Measurements from ENCODE around the gene ETV2. TPM values are rescaled to one million over a fixed set of nuclear protein-coding genes. Genes with fewer than 3 reads are reported as not detected.

Gene ETV2
- total RNA-seq, 1 donor from 2014 or later = not detected

DNA sequence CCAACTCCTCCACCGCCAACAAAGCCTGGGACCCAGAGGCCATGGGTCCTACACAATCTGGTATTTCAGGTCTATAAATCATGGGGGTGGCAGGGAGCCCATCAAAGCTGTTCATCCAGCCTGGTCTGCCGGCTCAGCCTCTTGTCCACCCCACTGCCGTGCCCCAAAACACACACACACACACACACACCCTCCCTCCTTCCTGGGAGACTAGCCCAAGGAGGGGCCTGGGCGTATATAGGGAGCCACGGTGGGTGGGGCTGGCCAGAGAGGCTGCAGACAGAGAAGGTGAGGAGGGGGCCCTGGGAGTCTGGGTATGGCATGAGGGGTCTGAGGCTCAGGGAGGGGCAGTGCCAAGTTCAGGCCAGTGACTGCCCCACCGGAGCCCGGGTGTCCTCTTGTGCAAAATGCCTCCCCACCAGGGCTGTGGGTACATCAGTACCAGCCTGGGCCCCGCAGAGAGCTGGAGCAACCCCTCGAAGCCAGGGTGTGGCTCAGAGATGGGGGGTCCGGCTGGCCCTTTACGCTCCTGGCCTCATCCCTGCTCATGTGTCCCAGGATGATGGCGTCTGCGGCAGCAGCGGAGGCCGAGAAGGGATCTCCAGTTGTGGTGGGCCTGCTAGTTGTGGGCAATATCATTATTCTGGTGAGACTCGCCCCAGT, 24.8 kb downstream of the ETV2 start, which contains the start of gene UPK1A:
Gene UPK1A (plus strand): TSS at position 267 of the 663 bp plus-strand sequence. CDS start 296 bp downstream, at position 563.
- Mint-ChIP-seq H3K27ac (no peak within 1 kb of the TSS), H3K4me3 (no peak within 1 kb of the TSS), H3K36me3 (ENCODE audit: low read depth) (no peaks in the 10 kb centered on the region), H3K27me3 (peaks cover 15% of the 10 kb centered on the region), H3K9me3 (no peaks in the 10 kb centered on the region), H3K4me1 (no peaks in the 10 kb centered on the region)
- TF ChIP-seq, protein P1, sequence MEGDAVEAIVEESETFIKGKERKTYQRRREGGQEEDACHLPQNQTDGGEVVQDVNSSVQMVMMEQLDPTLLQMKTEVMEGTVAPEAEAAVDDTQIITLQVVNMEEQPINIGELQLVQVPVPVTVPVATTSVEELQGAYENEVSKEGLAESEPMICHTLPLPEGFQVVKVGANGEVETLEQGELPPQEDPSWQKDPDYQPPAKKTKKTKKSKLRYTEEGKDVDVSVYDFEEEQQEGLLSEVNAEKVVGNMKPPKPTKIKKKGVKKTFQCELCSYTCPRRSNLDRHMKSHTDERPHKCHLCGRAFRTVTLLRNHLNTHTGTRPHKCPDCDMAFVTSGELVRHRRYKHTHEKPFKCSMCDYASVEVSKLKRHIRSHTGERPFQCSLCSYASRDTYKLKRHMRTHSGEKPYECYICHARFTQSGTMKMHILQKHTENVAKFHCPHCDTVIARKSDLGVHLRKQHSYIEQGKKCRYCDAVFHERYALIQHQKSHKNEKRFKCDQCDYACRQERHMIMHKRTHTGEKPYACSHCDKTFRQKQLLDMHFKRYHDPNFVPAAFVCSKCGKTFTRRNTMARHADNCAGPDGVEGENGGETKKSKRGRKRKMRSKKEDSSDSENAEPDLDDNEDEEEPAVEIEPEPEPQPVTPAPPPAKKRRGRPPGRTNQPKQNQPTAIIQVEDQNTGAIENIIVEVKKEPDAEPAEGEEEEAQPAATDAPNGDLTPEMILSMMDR (IDR thresholded peaks at IDR 0.05) = no peak
- POLR2A ChIA-PET = no interaction called here
- intact Hi-C loops (cut with micrococcal nuclease) = no loop called here
- ATAC-seq (ENCODE audit: low read depth) (no peak), DNase-seq (no peak)
- CTCF ChIA-PET = no interaction called here

DNA sequence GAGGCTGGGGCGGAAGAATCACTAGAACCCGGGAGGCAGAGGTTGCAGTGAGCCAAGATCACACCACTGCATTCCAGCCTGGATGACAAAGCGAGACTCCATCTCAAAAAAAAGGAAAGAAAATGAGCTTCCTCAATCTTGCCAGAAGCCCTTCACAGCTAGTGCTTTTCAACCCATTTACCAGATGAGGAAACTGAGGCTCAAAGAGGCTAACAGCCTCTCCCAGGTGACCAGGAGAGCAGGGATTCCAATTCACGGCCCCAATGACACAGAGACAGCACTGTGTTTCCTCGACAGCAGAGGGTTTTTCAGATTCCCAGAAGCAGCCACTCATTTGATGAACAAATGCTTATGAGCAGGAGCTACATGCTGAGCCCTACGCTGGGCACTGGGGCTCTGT, 28.0 kb downstream of the ETV2 start:
- peaks cover 30% of the 10 kb centered on the region for H3K27me3 Mint-ChIP-seq
- no peak overlapping the region for H3K4me3 Mint-ChIP-seq
- ATAC-seq (ENCODE audit: low read depth) = no peak
- intact Hi-C loops (cut with micrococcal nuclease) = no loop called here
- POLR2A ChIA-PET = no interaction called here
- H3K27ac Mint-ChIP-seq = no peak overlapping the region
- CTCF ChIA-PET = no interaction called here
- TF ChIP-seq, protein P1 (IDR thresholded peaks at IDR 0.05) = no peak
- H3K4me1 Mint-ChIP-seq = peaks cover 8% of the 10 kb centered on the region
- no peaks in the 10 kb centered on the region for H3K36me3 Mint-ChIP-seq (ENCODE audit: low read depth)
- DNase-seq = no peak
- no peaks in the 10 kb centered on the region for H3K9me3 Mint-ChIP-seq

DNA sequence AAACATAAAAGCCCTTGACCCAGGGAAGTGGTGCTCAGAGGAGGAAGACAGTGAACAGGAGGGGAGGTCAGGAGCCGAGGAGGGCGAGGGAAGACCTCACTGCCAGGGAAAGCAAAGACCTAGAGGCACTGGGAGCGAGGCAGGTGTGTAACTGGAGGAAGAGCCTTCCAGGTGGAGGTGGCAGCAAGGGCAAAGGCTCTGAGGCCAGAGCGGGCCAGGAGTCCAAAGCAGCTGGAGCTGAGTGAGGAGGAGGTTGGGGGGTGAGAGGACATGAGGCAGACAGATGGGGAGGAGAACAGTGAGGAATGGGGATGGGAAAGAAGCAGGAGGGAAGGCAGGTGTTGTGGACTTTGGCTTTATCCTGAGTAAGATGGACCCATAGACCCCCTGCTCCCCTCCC, 28.4 kb downstream of the ETV2 start:
- DNase-seq = no peak
- CTCF ChIA-PET = no interaction called here
- Mint-ChIP-seq H3K9me3 (no peaks in the 10 kb centered on the region), H3K36me3 (ENCODE audit: low read depth) (no peaks in the 10 kb centered on the region), H3K4me3 (no peak overlapping the region), H3K27me3 (peaks cover 31% of the 10 kb centered on the region), H3K4me1 (peaks cover 8% of the 10 kb centered on the region), H3K27ac (no peak overlapping the region)
- POLR2A ChIA-PET = no interaction called here
- TF ChIP-seq, protein P1 (IDR thresholded peaks at IDR 0.05) = no peak
- ATAC-seq (ENCODE audit: low read depth) = no peak
- intact Hi-C loops (cut with micrococcal nuclease) = no loop called here

DNA sequence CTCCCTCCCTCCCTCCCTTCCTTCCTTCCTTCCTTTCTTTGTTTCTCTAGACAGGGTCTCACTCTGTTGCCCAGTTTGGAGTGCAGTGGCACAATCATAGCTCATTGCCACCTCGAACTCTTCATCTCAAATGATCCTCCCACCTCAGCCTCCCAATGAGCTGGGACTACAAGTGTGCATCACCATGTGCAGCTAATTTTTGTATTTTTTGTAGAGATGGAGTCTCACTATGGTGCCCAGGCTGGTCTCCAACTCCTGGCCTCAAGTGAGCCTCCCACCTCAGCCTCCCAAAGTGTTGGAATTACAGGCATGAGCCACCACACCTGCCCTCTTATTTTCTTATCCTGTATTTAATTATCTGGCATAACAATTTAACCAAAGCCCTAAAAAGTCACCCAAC, 29.1 kb downstream of the ETV2 start:
- Mint-ChIP-seq H3K27ac (no peak overlapping the region), H3K4me3 (no peak overlapping the region), H3K27me3 (peaks cover 33% of the 10 kb centered on the region), H3K9me3 (no peaks in the 10 kb centered on the region), H3K36me3 (ENCODE audit: low read depth) (no peaks in the 10 kb centered on the region), H3K4me1 (peaks cover 8% of the 10 kb centered on the region)
- intact Hi-C loops (cut with micrococcal nuclease) = no loop called here
- no peak for DNase-seq
- POLR2A ChIA-PET = interaction anchor here (0.7 kb wide), 2 partner anchors 16 to 67 kb away, joined by 3 to 5 read pairs; no protein-coding TSS in a partner anchor
- CTCF ChIA-PET = no interaction called here
- no peak for ATAC-seq (ENCODE audit: low read depth)
- TF ChIP-seq, protein P1 (IDR thresholded peaks at IDR 0.05) = no peak

DNA sequence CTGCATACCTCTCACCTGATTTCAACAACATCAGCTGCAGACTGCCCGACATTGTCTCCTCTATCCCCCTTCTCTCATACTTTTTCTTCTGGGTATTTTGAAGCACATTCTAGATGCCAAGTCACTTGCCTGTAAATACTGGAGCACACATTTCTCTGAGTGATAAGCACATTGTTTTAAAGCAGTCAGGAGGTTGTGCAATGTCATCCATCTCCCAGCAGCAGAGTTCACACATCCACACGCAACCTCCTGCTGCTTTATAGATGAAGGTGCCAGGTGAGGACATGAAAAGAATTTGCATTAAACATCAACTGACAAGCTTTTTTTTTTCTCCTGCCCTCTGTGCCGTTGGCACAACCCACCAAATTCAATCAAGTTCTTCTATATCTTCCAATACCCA, 30.3 kb downstream of the ETV2 start:
- H3K4me1 Mint-ChIP-seq = peaks cover 8% of the 10 kb centered on the region
- TF ChIP-seq, protein P1 (IDR thresholded peaks at IDR 0.05) = no peak
- H3K36me3 Mint-ChIP-seq (ENCODE audit: low read depth) = no peaks in the 10 kb centered on the region
- ChIA-PET POLR2A (no interaction called here), CTCF (no interaction called here)
- H3K27me3 Mint-ChIP-seq = peaks cover 41% of the 10 kb centered on the region
- H3K4me3 Mint-ChIP-seq = no peak overlapping the region
- H3K9me3 Mint-ChIP-seq = no peaks in the 10 kb centered on the region
- H3K27ac Mint-ChIP-seq = no peak overlapping the region
- DNase-seq (no peak), ATAC-seq (ENCODE audit: low read depth) (no peak)
- intact Hi-C loops (cut with micrococcal nuclease) = no loop called here
